Osteoblast (primary cell): ENCODE measurements around the gene FAM163A. TPM values are rescaled to one million over a fixed set of nuclear protein-coding genes. Genes with fewer than 3 reads are reported as not detected.

Experiments used
- DNase-seq: peaks from one replicate; pipeline ENCODE4 v3.0.0; 2011; ENCODE audit warnings: low spot score, mixed read lengths; ENCODE audit not compliant: insufficient read length; ENCODE audit errors: missing footprints
- H2AFZ ChIP-seq: 2 replicates; pipeline ENCODE4 v1.6.0; 2011; ENCODE audit warnings: mild to moderate bottlenecking, low read length
- H3K27ac ChIP-seq: 2 replicates; pipeline ENCODE4 v1.5.1; 2011; ENCODE audit warnings: mild to moderate bottlenecking, low read depth, low read length, moderate library complexity
- H3K27me3 ChIP-seq: 2 replicates; pipeline ENCODE4 v1.6.0; 2012; ENCODE audit warnings: mild to moderate bottlenecking, control low read depth, inconsistent platforms, low read length, moderate library complexity; ENCODE audit not compliant: insufficient read depth
- H3K36me3 ChIP-seq: 2 replicates; pipeline ENCODE4 v1.5.1; 2011; ENCODE audit warnings: mild to moderate bottlenecking, low read length, control low read depth, moderate library complexity; ENCODE audit not compliant: insufficient read depth
- H3K4me1 ChIP-seq: 2 replicates; pipeline ENCODE4 v1.5.1; 2011; ENCODE audit warnings: mild to moderate bottlenecking, low read length, control low read depth, moderate library complexity; ENCODE audit not compliant: insufficient read depth
- H3K4me2 ChIP-seq: 2 replicates; pipeline ENCODE4 v1.6.0; 2011; ENCODE audit warnings: mild to moderate bottlenecking, low read length; ENCODE audit not compliant: insufficient read depth
- H3K4me3 ChIP-seq: fragments of 200-600 bp; sonication (generic); 3 replicates; pipeline ENCODE4 v1.5.1; 2012; ENCODE audit warnings: mild to moderate bottlenecking, low read length, inconsistent platforms; ENCODE audit not compliant: insufficient read depth
- H3K79me2 ChIP-seq: 2 replicates; pipeline ENCODE4 v1.6.0; 2012; ENCODE audit warnings: mild to moderate bottlenecking, low read length, control low read depth, inconsistent platforms; ENCODE audit not compliant: insufficient read depth
- H3K9me3 ChIP-seq: 2 replicates; pipeline ENCODE4 v1.5.1; 2011; ENCODE audit warnings: low read depth, low read length, control low read depth
- H4K20me1 ChIP-seq: 2 replicates; pipeline ENCODE4 v1.6.0; 2012; ENCODE audit warnings: mild to moderate bottlenecking, low read length, control low read depth; ENCODE audit not compliant: insufficient read depth
- CTCF ChIP-seq: IDR thresholded peaks from 2 replicates; pipeline ENCODE4 v1.5.1; 2011; ENCODE audit warnings: mild to moderate bottlenecking, low read depth, low read length, moderate library complexity; ENCODE audit errors: extremely low read depth
- total RNA-seq: library from RNA; depleted of rRNA; stranded (reverse); fragments of >200 nt; gene quantifications from 2 replicates; pipeline ENCODE4 v1.2.3, GENCODE V29; 2012

Gene FAM163A
- total RNA-seq, 1 donor: not detected

- Histone ChIP-seq H3K36me3 (no peaks in the 10 kb centered on the region), H3K27ac (no peak overlapping the region), H3K9me3 (no peaks in the 10 kb centered on the region), H3K27me3 (peaks cover 14% of the 10 kb centered on the region), H2AFZ (no peak overlapping the region), H3K4me3 (no peak overlapping the region), H4K20me1 (no peaks in the 10 kb centered on the region), H3K4me2 (no peak overlapping the region), H3K79me2 (no peaks in the 10 kb centered on the region), H3K4me1 (peaks cover 12% of the 10 kb centered on the region)
- TF ChIP-seq CTCF: no peak
- no peak for DNase-seq
Measured at GRCh38 chr1:179820226-179820970, 77.3 kb downstream of the FAM163A start.

GRCh38 chr1:179821524-179821923 lies 78.4 kb downstream of the FAM163A start:
- Histone ChIP-seq H3K36me3 (no peaks in the 10 kb centered on the region), H2AFZ (no peak overlapping the region), H4K20me1 (no peaks in the 10 kb centered on the region), H3K27me3 (peaks cover 7% of the 10 kb centered on the region), H3K4me1 (peaks cover 4% of the 10 kb centered on the region), H3K4me3 (no peak overlapping the region), H3K4me2 (no peak overlapping the region), H3K27ac (no peak overlapping the region), H3K9me3 (no peaks in the 10 kb centered on the region), H3K79me2 (no peaks in the 10 kb centered on the region)
- no peak for DNase-seq
- TF ChIP-seq CTCF: no peak

- DNase-seq: peak; percentile 60
- no peak for TF ChIP-seq CTCF
Measured at GRCh38 chr1:179822065-179822464, 79.0 kb downstream of the FAM163A start.

GRCh38 chr1:179823693-179824092 lies 80.6 kb downstream of the FAM163A start:
- H3K4me1 ChIP-seq: no peaks in the 10 kb centered on the region
- DNase-seq: peak; percentile 37

More at GRCh38 chr1:179822065-179822464, 79.0 kb downstream of the FAM163A start:
- peaks cover 2% of the 10 kb centered on the region for H3K27me3 ChIP-seq
- H3K4me1 ChIP-seq: peaks cover 4% of the 10 kb centered on the region
- no peak overlapping the region for H2AFZ ChIP-seq
- no peaks in the 10 kb centered on the region for H3K79me2 ChIP-seq
- no peaks in the 10 kb centered on the region for H3K9me3 ChIP-seq
- no peak overlapping the region for H3K4me2 ChIP-seq
- no peaks in the 10 kb centered on the region for H4K20me1 ChIP-seq
- no peaks in the 10 kb centered on the region for H3K36me3 ChIP-seq
- H3K27ac ChIP-seq: no peak overlapping the region
- no peak overlapping the region for H3K4me3 ChIP-seq

More at GRCh38 chr1:179823693-179824092, 80.6 kb downstream of the FAM163A start:
- no peaks in the 10 kb centered on the region for H3K9me3 ChIP-seq
- H4K20me1 ChIP-seq: no peaks in the 10 kb centered on the region
- no peak overlapping the region for H3K27ac ChIP-seq
- no peak for TF ChIP-seq CTCF
- H3K36me3 ChIP-seq: no peaks in the 10 kb centered on the region
- H3K4me2 ChIP-seq: no peak overlapping the region
- peaks cover 2% of the 10 kb centered on the region for H3K27me3 ChIP-seq
- H3K4me3 ChIP-seq: no peak overlapping the region
- H2AFZ ChIP-seq: no peak overlapping the region
- H3K79me2 ChIP-seq: no peaks in the 10 kb centered on the region
